RKO (cell line): ENCODE data around the gene MAT2B.

ENCODE experiments used
- DNase-seq: peaks from one replicate; pipeline ENCODE4 v3.0.0-alpha.2; 2016; ENCODE audit warnings: low spot score

MAT2B gene

DNA sequence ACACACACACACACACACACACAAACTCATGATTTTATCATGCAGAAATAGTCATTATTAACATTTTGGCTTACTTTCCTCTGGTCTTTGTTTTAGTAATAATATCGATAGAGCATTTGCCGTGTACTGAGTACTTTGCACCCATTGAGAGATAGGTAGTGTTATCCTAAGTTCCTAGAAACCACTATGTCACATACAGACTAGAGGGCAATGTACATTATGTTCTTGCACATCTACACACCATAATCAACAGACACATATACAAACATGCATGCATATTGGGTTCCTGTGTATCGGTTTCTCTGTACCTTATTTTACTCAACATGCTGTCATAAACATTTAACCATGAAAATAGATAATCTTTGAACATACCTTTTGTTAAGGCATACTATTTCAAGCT lies 45.7 kb downstream of the MAT2B start:
- DNase-seq = no peak

DNA sequence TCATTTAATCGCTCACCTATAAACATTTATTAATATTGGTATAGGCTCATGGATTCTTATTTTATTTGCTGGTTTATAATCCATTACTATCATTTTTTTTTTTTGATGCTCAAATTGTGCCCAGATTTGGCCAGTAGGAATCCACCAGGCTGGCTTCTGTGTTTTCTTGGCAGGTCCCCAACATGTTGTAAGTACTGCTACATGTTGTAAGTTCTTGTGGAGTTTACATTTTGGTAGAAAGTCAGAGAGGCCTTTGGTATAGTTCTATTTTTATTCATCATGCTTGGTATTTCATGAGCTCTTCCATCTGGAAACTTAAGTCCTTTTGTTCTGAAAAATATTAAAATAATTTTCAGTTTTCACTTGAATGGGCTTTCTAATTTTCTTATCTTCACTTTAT lies 47.1 kb downstream of the MAT2B start:
- no peak for DNase-seq

DNA sequence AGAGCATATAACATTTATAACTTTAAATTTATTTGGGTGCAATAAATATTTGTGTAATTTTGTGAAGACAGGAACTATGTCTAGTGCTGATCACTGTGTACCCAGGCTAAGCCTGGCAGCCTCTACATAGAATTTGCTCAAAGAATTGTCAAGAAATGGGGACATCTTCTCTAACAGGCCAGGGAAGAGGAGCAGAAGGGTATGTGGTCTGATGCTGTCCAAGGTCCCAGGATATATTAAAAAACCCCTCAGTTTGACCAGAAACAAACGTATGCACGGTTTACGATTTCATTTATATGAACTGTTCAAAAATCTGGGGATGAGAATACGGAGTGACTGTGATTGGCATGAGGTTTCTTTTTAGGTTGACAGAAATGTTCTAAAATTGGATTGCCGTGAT lies 55.9 kb downstream of the MAT2B start:
- DNase-seq = no peak

DNA sequence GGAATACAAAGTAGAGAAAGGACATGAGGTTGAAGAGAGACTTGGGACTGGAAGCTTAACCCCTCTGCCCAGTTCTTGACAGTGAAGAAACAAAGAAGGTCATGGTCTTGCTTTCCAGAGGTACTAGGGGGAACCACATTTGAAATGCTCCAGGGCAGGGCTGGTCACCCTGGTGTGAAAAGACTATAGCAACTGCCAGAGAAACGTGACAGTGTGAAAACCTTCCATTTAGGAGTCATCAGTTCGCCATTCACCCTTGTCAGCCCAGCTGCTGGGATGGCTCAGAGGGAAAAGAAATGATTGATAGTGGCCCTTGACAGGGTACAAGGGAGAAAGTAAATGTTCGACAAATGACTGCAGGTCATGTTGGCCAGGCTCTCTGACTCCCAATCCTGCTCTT lies 56.7 kb downstream of the MAT2B start:
- DNase-seq = no peak

DNA sequence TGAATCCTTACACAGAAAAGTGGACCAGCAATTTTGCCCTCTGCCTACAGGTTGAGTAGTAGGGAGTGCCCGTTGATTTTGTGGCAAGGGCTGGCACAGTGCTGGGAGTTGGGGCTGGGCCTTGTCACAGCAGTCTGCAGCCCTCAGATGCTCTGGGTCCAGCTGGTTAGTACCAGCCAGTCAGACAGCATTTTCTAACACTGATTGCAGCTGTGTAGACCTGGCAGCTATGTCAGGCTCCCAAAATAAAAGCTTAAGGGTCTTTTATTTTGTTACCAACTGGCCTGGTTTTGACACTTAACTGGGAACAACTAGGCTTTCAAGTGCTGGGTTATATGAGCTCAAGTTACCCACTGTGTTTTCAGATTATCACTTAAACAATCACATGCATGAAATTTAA lies 57.7 kb downstream of the MAT2B start:
- DNase-seq = no peak

DNA sequence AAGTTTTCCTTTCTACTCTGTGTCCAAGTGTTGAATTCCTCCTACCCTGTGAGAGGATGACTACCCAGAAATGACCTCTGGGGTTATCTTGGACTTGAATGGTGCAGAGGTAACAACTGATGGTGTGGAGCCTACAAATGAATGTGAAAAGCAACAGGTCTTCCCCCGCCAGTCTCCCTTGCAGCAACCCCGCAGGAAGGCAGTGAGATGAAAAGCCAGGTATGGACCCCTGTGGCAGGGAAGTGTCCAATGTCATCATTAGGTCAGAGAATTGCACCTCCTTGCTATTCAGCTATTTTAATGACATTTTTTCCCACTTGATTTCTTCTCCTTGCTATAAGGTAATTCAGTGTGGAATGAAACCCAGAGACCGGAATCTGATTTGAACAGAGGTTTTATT lies 58.5 kb downstream of the MAT2B start:
- no peak for DNase-seq

DNA sequence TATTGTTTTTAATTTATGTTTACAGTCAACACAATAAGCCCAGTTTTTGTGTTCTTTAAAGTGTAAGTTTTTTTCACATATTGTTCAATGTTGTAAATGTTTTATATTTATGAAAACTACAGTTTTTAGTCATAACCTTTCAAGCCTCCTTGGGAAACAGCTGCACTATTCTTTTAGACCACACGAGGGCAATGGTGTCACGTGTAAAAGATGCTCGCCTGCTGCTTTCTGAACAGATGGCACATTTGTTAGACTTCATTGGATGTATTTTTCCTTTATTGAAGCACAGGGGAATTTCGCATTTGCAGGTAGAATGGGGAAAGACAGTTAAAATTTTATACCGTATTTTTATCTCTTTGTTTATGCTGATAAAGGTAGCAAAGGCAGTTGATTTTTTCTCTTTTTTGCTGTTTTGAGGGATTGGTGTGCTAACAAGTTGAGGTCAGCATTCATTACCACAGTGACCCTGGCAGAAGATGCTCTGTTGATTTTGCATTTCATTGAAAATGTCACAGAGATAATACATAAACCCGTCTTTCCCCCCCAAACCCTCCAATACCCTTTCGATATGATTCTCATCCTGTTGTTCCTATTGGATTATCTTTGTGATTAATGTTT lies 59.0 kb downstream of the MAT2B start:
- DNase-seq = peak; percentile 55

DNA sequence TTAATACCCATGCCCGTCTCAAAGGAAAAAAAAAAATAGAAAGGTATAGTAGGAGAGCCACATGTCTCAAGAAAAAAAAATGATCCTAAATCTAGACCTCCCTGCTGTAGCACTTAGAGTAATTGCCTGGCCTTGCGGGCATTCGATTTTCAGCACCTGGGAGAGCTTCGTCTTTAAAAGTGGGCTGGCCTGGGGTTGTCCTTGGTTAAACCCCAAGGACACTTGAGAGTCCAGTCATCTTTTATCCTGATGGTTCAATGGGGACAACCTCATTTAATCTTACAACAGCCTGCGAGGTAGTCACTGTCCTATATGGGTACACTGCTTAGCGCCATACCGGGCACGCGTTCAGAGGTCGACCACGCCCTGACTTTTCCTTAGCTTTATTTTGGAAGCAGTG lies 60.1 kb downstream of the MAT2B start:
- DNase-seq = no peak

DNA sequence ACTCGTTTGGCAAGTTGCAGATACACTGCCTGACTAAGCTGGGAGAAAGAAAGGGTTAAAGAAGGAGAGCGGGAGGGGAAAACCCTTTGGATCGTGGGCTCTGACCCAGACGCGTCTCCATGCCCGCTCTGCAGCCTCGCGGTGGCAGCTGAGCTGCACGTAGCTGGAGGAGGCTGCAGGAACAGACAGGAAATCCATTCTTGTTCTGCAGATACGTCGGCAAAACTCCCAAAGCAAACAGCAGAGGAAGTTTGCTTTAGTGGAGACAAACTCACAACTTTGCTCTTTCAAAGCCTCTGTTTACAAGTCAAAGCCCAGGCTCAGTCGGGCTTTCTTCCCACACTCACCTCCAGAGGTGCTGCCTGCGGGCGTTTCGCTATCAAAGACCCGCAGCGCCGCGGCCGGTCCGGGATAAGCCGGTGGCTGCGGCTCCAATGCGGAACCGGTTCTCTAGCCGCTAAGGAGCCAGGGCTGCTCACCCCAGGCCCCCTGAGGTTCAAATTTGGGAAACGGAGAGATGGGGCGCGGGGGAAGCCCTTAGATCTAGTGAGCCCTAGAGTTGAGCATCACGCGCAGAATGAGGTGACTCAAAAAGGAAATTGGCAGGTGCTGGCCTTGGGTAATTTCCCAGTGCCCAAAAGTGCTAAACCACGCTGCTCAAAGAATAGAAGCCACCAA lies 60.7 kb downstream of the MAT2B start:
- no peak for DNase-seq

DNA sequence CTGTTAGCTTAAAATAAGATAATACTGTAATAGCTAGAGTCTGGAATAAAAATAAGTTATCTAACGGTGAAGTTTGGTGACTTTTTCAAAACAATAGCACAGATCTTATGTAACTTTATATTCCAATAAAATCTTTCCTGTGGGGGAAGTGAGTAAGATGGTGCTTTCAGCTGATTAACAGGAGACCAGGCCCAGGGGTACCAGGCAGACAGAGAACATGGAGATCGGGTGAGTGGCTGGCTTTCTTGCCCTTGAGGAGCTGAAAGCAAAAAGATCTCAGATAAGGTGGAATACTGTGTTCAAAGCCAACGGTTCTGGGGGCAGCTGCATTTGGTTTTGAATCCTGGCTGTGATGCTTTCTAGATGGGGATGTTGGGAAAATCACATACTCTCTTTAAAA lies 61.3 kb downstream of the MAT2B start:
- DNase-seq = no peak

DNA sequence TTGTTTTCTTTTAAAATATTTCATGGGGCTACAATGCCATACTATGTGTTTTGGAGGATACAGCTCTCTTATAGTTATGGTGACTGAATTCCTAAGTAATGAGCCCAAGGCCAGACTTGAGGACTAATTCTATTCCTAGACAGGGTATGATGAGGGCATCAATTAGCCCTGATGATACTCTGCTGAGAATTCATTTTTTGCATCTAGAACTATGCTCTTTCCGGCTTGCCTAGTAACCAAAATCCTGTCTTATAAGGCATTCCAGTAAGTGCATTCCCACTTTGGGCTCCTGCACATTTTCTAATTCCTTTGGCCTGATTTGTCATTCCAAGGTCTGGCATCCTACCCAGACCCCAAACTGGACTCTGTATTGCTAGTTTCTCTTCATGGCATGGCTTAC lies 62.4 kb downstream of the MAT2B start:
- no peak for DNase-seq
